Measurements from ENCODE around the gene AMY2A. TPM values are rescaled to one million over a fixed set of nuclear protein-coding genes. Genes with fewer than 3 reads are reported as not detected.
"Not testable (repeated sequence)": the region's sequence is repeated elsewhere in the genome, so short reads cannot be mapped to it uniquely, and the experiment has no call there.

Gene AMY2A
- total RNA-seq, result not detected

DNA sequence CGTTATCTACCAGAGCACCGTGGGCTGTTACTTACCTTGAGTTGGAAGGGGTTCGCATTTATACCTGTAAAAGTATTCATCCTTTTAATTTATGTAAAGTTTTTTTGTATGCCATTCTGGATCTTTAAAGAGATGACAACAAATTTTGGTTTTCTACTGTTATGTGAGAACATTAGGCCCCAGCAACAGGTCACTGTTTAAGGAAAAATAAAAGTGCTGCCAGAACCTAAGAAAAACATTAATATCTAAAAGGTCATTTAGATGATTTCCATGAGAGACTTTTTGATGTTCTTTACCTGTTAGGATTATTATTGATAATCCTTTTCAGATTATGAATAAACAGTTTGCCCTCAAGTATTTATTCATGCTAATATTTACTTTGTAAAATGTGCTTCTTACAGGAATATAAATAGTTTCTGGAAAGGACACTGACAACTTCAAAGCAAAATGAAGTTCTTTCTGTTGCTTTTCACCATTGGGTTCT lies at the start of gene AMY2A:
TSS of gene AMY2A (plus strand) at position 434 of the 484 bp plus-strand sequence. CDS start at position 448, 14 bp downstream.
- H3K27me3 Mint-ChIP-seq (ENCODE audit: low read depth); H3K27ac Mint-ChIP-seq; H3K4me1 Mint-ChIP-seq (ENCODE audit: low read depth); H3K4me3 Mint-ChIP-seq; H3K36me3 Mint-ChIP-seq (ENCODE audit: insufficient read depth in 2 of 2); H3K9me3 Mint-ChIP-seq; DNase-seq; ATAC-seq (replicated peaks in 1 of 2): not testable (repeated sequence)

- Mint-ChIP-seq H3K4me1 (ENCODE audit: low read depth) (no peaks in the 10 kb centered on the region), H3K27me3 (ENCODE audit: low read depth) (no peaks in the 10 kb centered on the region), H3K27ac (no peak overlapping the region), H3K9me3 (peaks cover 0 to 3% of the 10 kb centered on the region in 2 donors), H3K4me3 (no peak overlapping the region), H3K36me3 (ENCODE audit: insufficient read depth in 2 of 2) (no peaks in the 10 kb centered on the region)
- DNase-seq (no peak), ATAC-seq (replicated peaks in 1 of 2) (no peak)
Measured at GRCh38 chr1:103569493-103569892, 47.7 kb upstream of the AMY2A start.

- not testable (repeated sequence) for H3K27ac Mint-ChIP-seq; H3K9me3 Mint-ChIP-seq; H3K36me3 Mint-ChIP-seq (ENCODE audit: insufficient read depth in 2 of 2); H3K4me1 Mint-ChIP-seq (ENCODE audit: low read depth); H3K4me3 Mint-ChIP-seq; ATAC-seq (replicated peaks in 1 of 2); H3K27me3 Mint-ChIP-seq (ENCODE audit: low read depth); DNase-seq
Measured at GRCh38 chr1:103571289-103571688, 45.9 kb upstream of the AMY2A start, which contains the start of gene AMY2B. Gene AMY2B, plus strand, starts transcription at chr1:103571589. Its CDS starts 14 bp downstream, at chr1:103571603.

GRCh38 chr1:103576065-103576464 lies 41.2 kb upstream of the AMY2A start:
- DNase-seq, result no peak
- ATAC-seq (replicated peaks in 1 of 2), result no peak
- no peak overlapping the region for H3K27ac Mint-ChIP-seq
- H3K36me3 Mint-ChIP-seq (ENCODE audit: insufficient read depth in 2 of 2), result no peaks in the 10 kb centered on the region
- no peak overlapping the region for H3K4me3 Mint-ChIP-seq
- no peaks in the 10 kb centered on the region for H3K27me3 Mint-ChIP-seq (ENCODE audit: low read depth)
- no peaks in the 10 kb centered on the region for H3K4me1 Mint-ChIP-seq (ENCODE audit: low read depth)
- H3K9me3 Mint-ChIP-seq, result no peaks in the 10 kb centered on the region

DNA sequence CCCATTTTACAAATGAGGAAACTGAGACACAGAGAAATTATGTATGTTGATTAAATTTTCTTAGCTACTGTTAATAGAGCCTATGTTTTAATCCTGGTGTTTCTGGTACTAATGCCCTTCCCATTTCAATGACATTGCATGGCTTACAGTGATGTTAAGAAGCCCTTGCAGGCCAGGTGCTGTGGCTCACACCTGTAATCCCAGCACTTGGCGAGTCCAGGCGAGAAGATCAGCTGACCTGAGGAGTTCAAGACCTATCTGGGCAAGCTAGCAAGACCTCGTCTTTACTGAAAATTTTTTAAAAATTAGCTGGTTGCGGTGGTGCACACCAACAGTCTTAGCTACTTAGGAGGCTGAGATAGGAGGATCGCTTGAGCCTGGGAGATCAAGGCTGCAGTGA lies 40.4 kb upstream of the AMY2A start:
- not testable (repeated sequence) for H3K27me3 Mint-ChIP-seq (ENCODE audit: low read depth); ATAC-seq (replicated peaks in 1 of 2); DNase-seq; H3K9me3 Mint-ChIP-seq; H3K27ac Mint-ChIP-seq; H3K4me3 Mint-ChIP-seq; H3K4me1 Mint-ChIP-seq (ENCODE audit: low read depth); H3K36me3 Mint-ChIP-seq (ENCODE audit: insufficient read depth in 2 of 2)

DNA sequence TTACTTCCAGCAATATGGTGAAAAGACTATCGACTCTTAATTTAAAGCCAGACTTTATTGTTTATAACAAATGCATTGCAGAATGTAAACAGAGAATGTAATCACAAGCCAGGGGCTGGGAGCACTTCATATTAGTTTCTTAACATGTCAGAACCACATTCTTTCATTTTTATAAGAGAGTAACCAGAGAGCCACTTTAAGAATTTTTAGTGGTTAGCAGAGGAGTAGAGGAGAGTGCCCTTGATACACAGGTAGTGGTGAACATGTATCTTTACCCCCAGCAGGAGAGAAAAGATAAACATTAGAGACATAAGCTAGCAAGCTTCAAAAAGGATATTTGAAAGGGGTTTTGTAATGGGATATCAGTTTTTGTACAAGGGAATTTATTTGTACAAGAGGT lies 34.8 kb upstream of the AMY2A start:
- Mint-ChIP-seq H3K27me3 (ENCODE audit: low read depth) (no peaks in the 10 kb centered on the region), H3K9me3 (no peaks in the 10 kb centered on the region), H3K27ac (no peak overlapping the region), H3K36me3 (ENCODE audit: insufficient read depth in 2 of 2) (no peaks in the 10 kb centered on the region), H3K4me1 (ENCODE audit: low read depth) (no peaks in the 10 kb centered on the region), H3K4me3 (no peak overlapping the region)
- ATAC-seq (replicated peaks in 1 of 2), result no peak
- DNase-seq, result no peak

GRCh38 chr1:103583887-103584286 lies 33.3 kb upstream of the AMY2A start:
- Mint-ChIP-seq H3K4me1 (ENCODE audit: low read depth) (no peaks in the 10 kb centered on the region), H3K9me3 (peaks cover 0 to under 1% of the 10 kb centered on the region in 2 donors), H3K27ac (no peak overlapping the region), H3K36me3 (ENCODE audit: insufficient read depth in 2 of 2) (no peaks in the 10 kb centered on the region), H3K4me3 (no peak overlapping the region), H3K27me3 (ENCODE audit: low read depth) (no peaks in the 10 kb centered on the region)
- no peak for DNase-seq
- ATAC-seq (replicated peaks in 1 of 2), result no peak

DNA sequence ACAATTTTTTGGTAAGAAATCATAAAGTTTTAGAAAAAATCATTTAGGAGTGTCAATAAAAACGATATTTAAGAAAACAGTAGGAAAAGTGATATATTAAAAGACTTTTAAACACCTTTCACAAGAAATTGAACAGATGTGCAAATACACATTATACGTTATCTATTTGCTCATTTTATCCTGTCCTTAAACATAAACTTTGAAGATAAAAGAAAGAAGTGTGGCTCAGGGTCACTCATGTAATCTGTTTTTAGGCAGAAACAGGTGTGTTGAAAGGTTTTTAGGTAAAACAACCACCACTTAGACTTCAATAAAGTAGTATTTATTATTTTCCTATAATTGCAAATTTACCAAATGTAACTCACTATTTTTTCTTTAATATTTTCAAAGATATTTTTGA lies 32.7 kb upstream of the AMY2A start:
- H3K27ac Mint-ChIP-seq, result no peak overlapping the region
- no peaks in the 10 kb centered on the region for H3K4me1 Mint-ChIP-seq (ENCODE audit: low read depth)
- no peak for ATAC-seq (replicated peaks in 1 of 2)
- no peaks in the 10 kb centered on the region for H3K27me3 Mint-ChIP-seq (ENCODE audit: low read depth)
- peaks cover 0 to 4% of the 10 kb centered on the region in 2 donors for H3K9me3 Mint-ChIP-seq
- DNase-seq, result no peak
- H3K36me3 Mint-ChIP-seq (ENCODE audit: insufficient read depth in 2 of 2), result no peaks in the 10 kb centered on the region
- no peak overlapping the region for H3K4me3 Mint-ChIP-seq

DNA sequence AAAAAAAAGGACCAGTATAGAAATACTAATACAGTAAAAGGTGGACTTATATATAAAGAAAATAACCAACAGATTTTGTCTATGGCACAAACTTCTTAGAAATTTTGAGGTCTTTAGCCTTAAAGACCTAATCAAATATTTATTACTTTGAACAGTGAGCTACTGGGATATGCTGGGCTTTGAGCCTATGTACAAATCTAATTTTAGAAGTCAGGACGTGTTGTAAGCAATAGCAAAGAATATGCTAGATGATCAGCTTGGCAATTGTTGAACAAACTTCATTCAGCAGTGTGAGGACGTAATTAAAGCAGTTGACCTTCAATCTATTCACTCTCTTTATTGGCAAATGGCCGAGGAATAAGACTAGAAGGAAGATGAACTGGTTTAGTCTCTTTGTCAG lies 14.5 kb upstream of the AMY2A start:
- H3K27me3 Mint-ChIP-seq (ENCODE audit: low read depth); H3K4me1 Mint-ChIP-seq (ENCODE audit: low read depth); H3K36me3 Mint-ChIP-seq (ENCODE audit: insufficient read depth in 2 of 2); H3K4me3 Mint-ChIP-seq; H3K27ac Mint-ChIP-seq; H3K9me3 Mint-ChIP-seq; ATAC-seq (replicated peaks in 1 of 2); DNase-seq: not testable (repeated sequence)

GRCh38 chr1:103616362-103616761 lies 865 bp upstream of the AMY2A start:
- H3K36me3 Mint-ChIP-seq (ENCODE audit: insufficient read depth in 2 of 2), result no peaks in the 10 kb centered on the region
- H3K9me3 Mint-ChIP-seq, result peaks cover 0 to 2% of the 10 kb centered on the region in 2 donors
- H3K27me3 Mint-ChIP-seq (ENCODE audit: low read depth), result no peaks in the 10 kb centered on the region
- H3K4me1 Mint-ChIP-seq (ENCODE audit: low read depth), result no peaks in the 10 kb centered on the region
- ATAC-seq (replicated peaks in 1 of 2) (no peak), DNase-seq (no peak)
- H3K27ac Mint-ChIP-seq, result no peak overlapping the region
- H3K4me3 Mint-ChIP-seq, result no peak overlapping the region

- ATAC-seq (replicated peaks in 1 of 2); H3K9me3 Mint-ChIP-seq; H3K27me3 Mint-ChIP-seq (ENCODE audit: low read depth); DNase-seq; H3K36me3 Mint-ChIP-seq (ENCODE audit: insufficient read depth in 2 of 2); H3K4me3 Mint-ChIP-seq; H3K27ac Mint-ChIP-seq; H3K4me1 Mint-ChIP-seq (ENCODE audit: low read depth): not testable (repeated sequence)
Measured at GRCh38 chr1:103627436-103627835, 10.2 kb downstream of the AMY2A start.

DNA sequence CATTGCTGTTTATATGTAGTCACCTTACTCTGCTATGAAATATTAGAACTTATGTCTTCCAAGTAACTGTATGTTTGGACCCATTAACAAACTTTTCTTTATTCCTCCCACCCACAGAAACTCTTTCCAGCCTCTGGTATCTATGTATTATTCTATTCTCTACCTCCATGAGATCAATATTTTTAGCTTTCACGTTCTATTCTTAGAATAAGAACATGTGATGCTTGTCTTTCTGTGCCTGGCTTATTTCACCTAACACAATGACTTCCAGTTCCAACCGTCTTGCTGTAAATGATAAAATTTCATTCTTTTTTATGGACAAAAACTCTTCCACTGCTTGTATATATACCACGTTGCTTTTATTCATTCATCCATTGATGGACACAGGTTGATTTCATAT lies 24.0 kb downstream of the AMY2A start:
- ATAC-seq (replicated peaks in 1 of 2); H3K27me3 Mint-ChIP-seq (ENCODE audit: low read depth); H3K27ac Mint-ChIP-seq; H3K36me3 Mint-ChIP-seq (ENCODE audit: insufficient read depth in 2 of 2); H3K4me1 Mint-ChIP-seq (ENCODE audit: low read depth); DNase-seq; H3K9me3 Mint-ChIP-seq; H3K4me3 Mint-ChIP-seq: not testable (repeated sequence)

DNA sequence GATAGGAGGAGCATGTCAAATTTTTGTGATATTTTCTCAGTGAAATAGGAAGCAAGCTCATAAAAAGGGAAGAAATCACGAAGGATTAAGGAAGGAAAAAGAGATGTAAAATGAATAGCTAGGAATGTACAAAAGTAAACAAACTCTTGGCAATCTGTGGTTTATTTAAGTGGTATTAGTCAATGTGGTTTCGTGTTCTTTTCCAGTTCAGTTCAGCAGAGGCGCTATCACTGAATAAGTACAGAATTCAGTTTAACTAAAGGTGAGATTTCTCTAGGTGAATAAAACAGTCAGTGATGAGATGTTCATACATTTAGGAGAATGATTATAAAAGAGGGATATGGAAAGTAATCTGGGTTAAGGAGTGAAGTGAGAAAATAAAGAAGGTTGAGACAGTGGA lies 26.7 kb downstream of the AMY2A start:
- not testable (repeated sequence) for H3K9me3 Mint-ChIP-seq; ATAC-seq (replicated peaks in 1 of 2); H3K4me3 Mint-ChIP-seq; H3K27me3 Mint-ChIP-seq (ENCODE audit: low read depth); H3K27ac Mint-ChIP-seq; H3K36me3 Mint-ChIP-seq (ENCODE audit: insufficient read depth in 2 of 2); H3K4me1 Mint-ChIP-seq (ENCODE audit: low read depth); DNase-seq

DNA sequence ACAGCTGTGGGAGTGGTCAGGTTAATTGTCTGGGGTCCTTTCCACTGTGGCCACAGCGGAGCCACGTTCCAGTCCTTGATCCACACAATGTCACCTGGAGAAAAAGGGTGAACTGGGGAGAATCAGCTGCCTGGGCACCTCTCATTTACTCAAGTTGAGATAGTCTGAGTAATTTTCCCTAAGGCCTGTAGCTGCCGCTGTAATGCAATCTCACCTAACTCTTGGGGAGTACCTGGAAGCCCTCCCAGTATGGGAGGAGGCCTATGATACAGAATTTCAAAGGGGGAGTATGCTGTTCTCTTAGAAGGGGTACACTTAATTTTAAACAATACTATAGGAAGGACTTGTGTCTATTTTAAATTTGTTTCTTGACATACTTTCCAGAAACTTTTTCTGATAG lies 33.1 kb downstream of the AMY2A start:
- not testable (repeated sequence) for H3K36me3 Mint-ChIP-seq (ENCODE audit: insufficient read depth in 2 of 2); DNase-seq; H3K9me3 Mint-ChIP-seq; H3K27ac Mint-ChIP-seq; H3K4me3 Mint-ChIP-seq; H3K27me3 Mint-ChIP-seq (ENCODE audit: low read depth); ATAC-seq (replicated peaks in 1 of 2); H3K4me1 Mint-ChIP-seq (ENCODE audit: low read depth)
